Stomach (tissue), 9 donors: ENCODE results near the gene C22orf23. TPM values are rescaled to one million over a fixed set of nuclear protein-coding genes. Genes with fewer than 3 reads are reported as not detected.

Source experiments
- DNase-seq, 2 donors: peaks; one replicate each; pipeline versions ENCODE4 v3.0.0 to v3.0.0-alpha.2; 2013 to 2019
- H3K27ac ChIP-seq, 5 donors: fragments of 200-600 bp in 4 of 5; sonication (generic) in 4 of 5; one replicate each; pipeline ENCODE4 v1.5.1; 2013 to 2019; ENCODE audit warnings: mild to moderate bottlenecking in 1 of 5, moderate library complexity in 1 of 5
- H3K27me3 ChIP-seq, 3 donors: fragments of 200-600 bp; sonication (generic); one replicate each; pipeline ENCODE4 v1.5.1; 2017 to 2019; ENCODE audit warnings: mixed run types in 1 of 3
- H3K36me3 ChIP-seq, 4 donors: fragments of 200-600 bp; sonication (generic); 1 replicate in 3 of 4; 2 replicates in 1 of 4; pipeline ENCODE4 v1.5.1; 2016 to 2019
- H3K4me1 ChIP-seq, 4 donors: fragments of 200-600 bp; sonication (generic); one replicate each; pipeline ENCODE4 v1.5.1; 2016 to 2019
- H3K4me3 ChIP-seq, 4 donors: fragments of 200-600 bp; sonication (generic) in 3 of 4; one replicate each; pipeline ENCODE4 v1.5.1; 2016 to 2019; ENCODE audit warnings: mild to moderate bottlenecking in 1 of 4
- H3K9me3 ChIP-seq, 4 donors: fragments of 200-600 bp; sonication (generic); one replicate each; pipeline ENCODE4 v1.5.1; 2016 to 2019
- CTCF ChIP-seq, 7 experiments: fragments of 450-650 bp in 4 of 7; fragments of 200-600 bp in 3 of 7; sonication (generic) in 3 of 7; IDR thresholded peaks; one replicate each; pipeline ENCODE4 v1.5.1; 2016 to 2019; ENCODE audit warnings: antibody characterized with exemption in 7 of 7, control low read depth in 2 of 7, mild to moderate bottlenecking in 1 of 7
- EP300 ChIP-seq: sonication (generic); formaldehyde crosslinking; IDR thresholded peaks from one replicate; pipeline ENCODE4 v1.6.1; 2017; ENCODE audit warnings: antibody characterized with exemption
- POLR2A ChIP-seq, 4 donors: fragments of 450-650 bp; IDR thresholded peaks; one replicate each; pipeline ENCODE4 v1.6.1; 2016; ENCODE audit warnings: antibody characterized with exemption in 4 of 4, control low read depth in 2 of 4, mild to moderate bottlenecking in 1 of 4, moderate library complexity in 1 of 4
- POLR2AphosphoS5 ChIP-seq, 3 donors: sonication (generic); formaldehyde crosslinking; IDR thresholded peaks; one replicate each; pipeline ENCODE4 v1.6.1; 2016; ENCODE audit warnings: antibody characterized with exemption in 3 of 3
- WGBS, 5 donors: extraction: QIAGEN DNeasy Blood & Tissue Kit in 3 of 5; methylation state at CpG; one replicate each; pipeline versions ENCODE4 v1.1.5 to v1.1.7; 2013 to 2018; 5-methylcytosine and 5-hydroxymethylcytosine counted together
- intact Hi-C: fragments of 100-400 bp; cut with DNase I; formaldehyde crosslinking; loops from one replicate; pipeline ENCODE4 v1.15.1; 2023; ENCODE audit warnings: low total_unique reads
- polyA plus RNA-seq, 3 donors: library from polyadenylated mRNA; stranded (reverse); fragments of 200-250 nt; gene quantifications; one replicate each; pipeline ENCODE4 v1.2.3, GENCODE V29; 2013
- total RNA-seq, 5 donors: library from RNA; depleted of rRNA; stranded (reverse); fragments of >200 nt; gene quantifications; one replicate each; pipeline versions ENCODE4 v1.1.0 to v1.2.3, GENCODE V29; 2014 to 2016
- donor health status: healthy with polysubstance abuse.
- donor health status: Bipolar disorder and iron deficiency.
- donor health status: healthy.

C22orf23 gene
- total and polyA plus RNA-seq, 8 donors, result 0.18 to 1.2 (median 0.31) TPM; not detected in 5

- Histone ChIP-seq H3K36me3 (peaks cover 26 to 85% (median 50%) of the 10 kb centered on the region in 4 donors), H3K4me3 (no peak overlapping the region), H3K27ac (no peak overlapping the region), H3K9me3 (no peaks in the 10 kb centered on the region), H3K27me3 (no peaks in the 10 kb centered on the region), H3K4me1 (peaks cover 0 to 5% (median 0%) of the 10 kb centered on the region in 4 donors)
- TF ChIP-seq POLR2A (IDR thresholded peaks at IDR 0.05), result no peak
- no peak for TF ChIP-seq EP300
- no peak for TF ChIP-seq POLR2AphosphoS5 (IDR thresholded peaks at IDR 0.05)
- TF ChIP-seq CTCF (IDR thresholded peaks at IDR 0.05), result no peak
- DNase-seq, result no peak
- intact Hi-C loops, result no loop called here
- WGBS, 5 donors, result 84 to 98% (median 92%) methylated on average over 4 of the region's 4 CpGs
Observed at GRCh38 chr22:37970864-37971263, 17.5 kb upstream of the C22orf23 start.

- Histone ChIP-seq H3K27ac (no peak overlapping the region), H3K4me1 (peaks cover 0 to 17% (median 6%) of the 10 kb centered on the region in 4 donors), H3K27me3 (no peaks in the 10 kb centered on the region), H3K9me3 (no peaks in the 10 kb centered on the region), H3K36me3 (peaks cover 26 to 79% (median 60%) of the 10 kb centered on the region in 4 donors), H3K4me3 (no peak overlapping the region)
- WGBS, 5 donors, result 57 to 81% (median 79%) methylated on average over 4 to 5 of the region's 5 CpGs
- peak in 1 of 2 donors; percentile 60 for DNase-seq
- intact Hi-C loops, result loop anchor here (10.0 kb wide), 1 partner anchor 154 kb away; no protein-coding TSS in a partner anchor
- TF ChIP-seq POLR2AphosphoS5 (IDR thresholded peaks at IDR 0.05), result no peak
- TF ChIP-seq CTCF (IDR thresholded peaks at IDR 0.05), result no peak
- TF ChIP-seq EP300, result no peak
- TF ChIP-seq POLR2A (IDR thresholded peaks at IDR 0.05), result no peak
Observed at GRCh38 chr22:37968452-37969251, 15.3 kb upstream of the C22orf23 start.

GRCh38 chr22:37967637-37968451, 14.4 kb upstream of the C22orf23 start:
- no peak overlapping the region for H3K4me3 ChIP-seq
- no peaks in the 10 kb centered on the region for H3K9me3 ChIP-seq
- TF ChIP-seq POLR2AphosphoS5 (IDR thresholded peaks at IDR 0.05), result no peak
- no peak for DNase-seq
- peaks cover 31 to 79% (median 64%) of the 10 kb centered on the region in 4 donors for H3K36me3 ChIP-seq
- intact Hi-C loops, result loop anchor here (10.0 kb wide), 1 partner anchor 153 kb away; no protein-coding TSS in a partner anchor
- H3K27ac ChIP-seq, result no peak overlapping the region
- peaks cover 0 to 17% (median 6%) of the 10 kb centered on the region in 4 donors for H3K4me1 ChIP-seq
- WGBS, 5 donors, result 75 to 90% (median 81%) methylated on average over 12 to 14 of the region's 14 CpGs
- no peaks in the 10 kb centered on the region for H3K27me3 ChIP-seq

- intact Hi-C loops, result loop anchor here (10.0 kb wide), 1 partner anchor 152 kb away; no protein-coding TSS in a partner anchor
- Histone ChIP-seq H3K9me3 (no peaks in the 10 kb centered on the region), H3K27me3 (no peaks in the 10 kb centered on the region), H3K36me3 (peaks cover 38 to 79% (median 65%) of the 10 kb centered on the region in 4 donors), H3K4me1 (peaks cover 0 to 17% (median 6%) of the 10 kb centered on the region in 4 donors), H3K27ac (no peak overlapping the region), H3K4me3 (no peak overlapping the region)
- TF ChIP-seq POLR2A (IDR thresholded peaks at IDR 0.05), result no peak
- TF ChIP-seq POLR2AphosphoS5 (IDR thresholded peaks at IDR 0.05), result no peak
- TF ChIP-seq CTCF (IDR thresholded peaks at IDR 0.05), result no peak
- no peak for TF ChIP-seq EP300
- DNase-seq, result no peak
- 50 to 80% (median 53%) methylated on average over 1 of the region's 1 CpG for WGBS, 5 donors
Observed at GRCh38 chr22:37967147-37967546, 13.7 kb upstream of the C22orf23 start.
